K562 (cell line): Measurements from ENCODE around the gene FES. TPM values are rescaled to one million over a fixed set of nuclear protein-coding genes. Genes with fewer than 3 reads are reported as not detected.
A peak's percentile ranks its signal among the peaks of the same experiment; 100 is the strongest.

ENCODE experiments used
- AFF1 ChIP-seq, 2 experiments: fragments of 450-650 bp; IDR thresholded peaks; 2 replicates each; pipeline ENCODE4 v1.6.1; 2018; ENCODE audit warnings: mild to moderate bottlenecking in 2 of 2, low read depth in 1 of 2; ENCODE audit not compliant: partially characterized antibody in 2 of 2
- BHLHE40 ChIP-seq: IDR thresholded peaks from 2 replicates; pipeline ENCODE4 v1.6.1; 2011; ENCODE audit warnings: low read length, improper control_type of control experiment
- EZH2 ChIP-seq: IDR thresholded peaks from 2 replicates; pipeline ENCODE4 v1.6.1; 2012; ENCODE audit warnings: low read depth, mild to moderate bottlenecking, inconsistent platforms, low read length, borderline replicate concordance
- FOXK1 ChIP-seq: sonication (generic); formaldehyde crosslinking; IDR thresholded peaks from 2 replicates; pipeline ENCODE4 v1.8.0; 2022; ENCODE audit warnings: missing genetic modification reagents, mild to moderate bottlenecking, borderline replicate concordance
- FOXP4 ChIP-seq: sonication (generic); formaldehyde crosslinking; IDR thresholded peaks from 2 replicates; pipeline ENCODE4 v1.8.0; 2022; ENCODE audit warnings: mild to moderate bottlenecking, missing genetic modification reagents, borderline replicate concordance
- HDGF ChIP-seq: fragments of 450-650 bp; IDR thresholded peaks from 2 replicates; pipeline ENCODE4 v1.6.1; 2016
- NRF1 ChIP-seq, 2 experiments: fragments of 450-650 bp; IDR thresholded peaks in 1 of 2; conservative IDR thresholded peaks in 1 of 2; 2 replicates each; pipeline ENCODE4 v1.6.1; 2014; ENCODE audit warnings: mild to moderate bottlenecking in 2 of 2
- PHB ChIP-seq: fragments of 250-450 bp; sonication (Bioruptor Pico); IDR thresholded peaks from 2 replicates; pipeline ENCODE4 v1.5.0; 2021
- PYGO2 ChIP-seq: fragments of 450-650 bp; IDR thresholded peaks from 2 replicates; pipeline ENCODE4 v1.6.1; 2016; ENCODE audit warnings: mild to moderate bottlenecking, missing genetic modification characterization, moderate library complexity, missing compliant biosample characterization
- SMARCC2 ChIP-seq: fragments of 450-650 bp; IDR thresholded peaks from 2 replicates; pipeline ENCODE4 v1.6.1; 2017; ENCODE audit warnings: antibody characterized with exemption, moderate library complexity, mild to moderate bottlenecking, low read depth
- TBL1XR1 ChIP-seq, 2 experiments: IDR thresholded peaks; 2 replicates each; pipeline ENCODE4 v1.6.1; 2012; ENCODE audit warnings: improper control_type of control experiment in 2 of 2, low read length in 2 of 2, mild to moderate bottlenecking in 1 of 2
- TEAD1 ChIP-seq, 2 experiments: fragments of 450-650 bp in 1 of 2; sonication (generic) in 1 of 2; formaldehyde crosslinking; IDR thresholded peaks; 2 replicates each; pipeline versions ENCODE4 v1.4.0 to v1.8.0; 2020 to 2022; ENCODE audit warnings: mild to moderate bottlenecking in 2 of 2, missing genetic modification reagents in 1 of 2
- U2AF2 ChIP-seq: fragments of 200-400 bp; formaldehyde crosslinking; optimal IDR thresholded peaks from 2 replicates; pipeline ENCODE3; 2017; ENCODE audit warnings: low read depth, mild to moderate bottlenecking, low read length
- ZNF140 ChIP-seq: fragments of 250-450 bp; sonication (Bioruptor Pico); IDR thresholded peaks from 2 replicates; pipeline ENCODE4 v1.8.0; 2021; ENCODE audit warnings: moderate library complexity, mild to moderate bottlenecking, inconsistent platforms
- ZNF143 ChIP-seq: sonication (generic); formaldehyde crosslinking; IDR thresholded peaks from 2 replicates; pipeline ENCODE4 v1.9.0; 2022; ENCODE audit warnings: mild to moderate bottlenecking, missing genetic modification reagents
- ZNF263 ChIP-seq: sonication (generic); formaldehyde crosslinking; IDR thresholded peaks from 2 replicates; pipeline ENCODE4 v1.8.0; 2022; ENCODE audit warnings: mild to moderate bottlenecking, missing genetic modification reagents, borderline replicate concordance
- ZNF512 ChIP-seq: IDR thresholded peaks from 2 replicates; pipeline ENCODE4 v1.6.1; 2016; ENCODE audit warnings: missing genetic modification characterization, missing compliant biosample characterization
- ZNF76 ChIP-seq: fragments of 250-450 bp; sonication (Bioruptor Pico); IDR thresholded peaks from 2 replicates; pipeline ENCODE4 v1.4.0; 2020; ENCODE audit warnings: mild to moderate bottlenecking, moderate library complexity, borderline replicate concordance
- polyA plus RNA-seq, 8 experiments: library from polyadenylated mRNA; depleted of rRNA in 4 of 8; stranded (reverse) in 5 of 8; unstranded in 3 of 8; fragments of >200 nt; fragmentation: Nextera tagmentation in 2 of 8; fragmentation: Illumina TruSeq in 1 of 8; extraction: Ambion mirVana in 2 of 8; extraction: Trizol in 1 of 8; gene quantifications; 2 replicates each; pipeline versions ENCODE4 v1.2.1 to v1.2.3, GENCODE V29; 2011 to 2014; ENCODE audit warnings: inconsistent platforms in 1 of 8, missing spikeins in 1 of 8
- total RNA-seq, 7 experiments: library from RNA; depleted of rRNA in 6 of 7; stranded (reverse); fragments of >200 nt in 6 of 7; fragmentation: Illumina TruSeq in 2 of 7; extraction: Trizol in 2 of 7; gene quantifications; 2 replicates each; pipeline versions ENCODE4 v1.2.1 to v1.2.3, GENCODE V29; 2011 to 2021; ENCODE audit warnings: low replicate concordance in 1 of 7

FES gene
- total and polyA plus RNA-seq, 9 of the 15 experiments (the other 6 are each of a cell fraction or from before 2014, with no cell fraction given), result 0.38 to 2.6 (median 0.82) TPM

GRCh38 chr15:90901175-90902039 is 17.1 kb downstream of the FES start (continued):
- TF ChIP-seq AFF1 (IDR thresholded peaks at IDR 0.05; ENCODE audit: low read depth in 1 of 2, partially characterized antibody in 2 of 2), result peak in 1 of 2 experiments; percentile 95
- no peak for TF ChIP-seq ZNF512 (tag)
- no peak for TF ChIP-seq NRF1 (conservative IDR thresholded peaks at IDR 0.05 in 1 of 2, IDR thresholded peaks at IDR 0.05 in 1 of 2)
- TF ChIP-seq PHB (CRISPR knock-in tag), result no peak
- TF ChIP-seq FOXP4 (CRISPR knock-in tag), result no peak; the same call in 1 of the 2 replicates
- TF ChIP-seq ZNF140 (CRISPR knock-in tag), result no peak
- no peak for TF ChIP-seq ZNF76 (CRISPR knock-in tag)
- peak; percentile 87 for TF ChIP-seq PYGO2 (tag)
- peak; percentile 61 to 94; a peak in 3 of 4 replicates for TF ChIP-seq TBL1XR1 (IDR thresholded peaks at IDR 0.05; ENCODE audit: low read length in 2 of 2)
- TF ChIP-seq EZH2, result peak; percentile 94; the same call in 1 of the 2 replicates
- TF ChIP-seq U2AF2, result no peak
- peak; percentile 99 for TF ChIP-seq SMARCC2
- peak in 1 of 2 experiments; percentile 93; a peak in 2 of 4 replicates for TF ChIP-seq TEAD1 (CRISPR knock-in tag; IDR thresholded peaks at IDR 0.05)
- TF ChIP-seq HDGF, result peak; percentile 77; the same call in 1 of the 2 replicates
- no peak for TF ChIP-seq ZNF263
- TF ChIP-seq FOXK1, result no peak
- peak; percentile 100 for TF ChIP-seq BHLHE40
- TF ChIP-seq ZNF143 (CRISPR knock-in tag), result no peak
